Stimulated activated CD8-positive, alpha-beta memory T cell treated with anti-CD3 and anti-CD28 coated beads, Interleukin-12 subunit alpha, Interleukin-12 subunit beta, amount 100 ng/mL, for 24 hours (primary cell): ENCODE results near the gene DLL4.

Experiments used
- DNase-seq: peaks from one replicate; pipeline ENCODE4 v3.0.0-alpha.2; 2020; ENCODE audit errors: extremely low read depth

The DLL4 gene

DNA sequence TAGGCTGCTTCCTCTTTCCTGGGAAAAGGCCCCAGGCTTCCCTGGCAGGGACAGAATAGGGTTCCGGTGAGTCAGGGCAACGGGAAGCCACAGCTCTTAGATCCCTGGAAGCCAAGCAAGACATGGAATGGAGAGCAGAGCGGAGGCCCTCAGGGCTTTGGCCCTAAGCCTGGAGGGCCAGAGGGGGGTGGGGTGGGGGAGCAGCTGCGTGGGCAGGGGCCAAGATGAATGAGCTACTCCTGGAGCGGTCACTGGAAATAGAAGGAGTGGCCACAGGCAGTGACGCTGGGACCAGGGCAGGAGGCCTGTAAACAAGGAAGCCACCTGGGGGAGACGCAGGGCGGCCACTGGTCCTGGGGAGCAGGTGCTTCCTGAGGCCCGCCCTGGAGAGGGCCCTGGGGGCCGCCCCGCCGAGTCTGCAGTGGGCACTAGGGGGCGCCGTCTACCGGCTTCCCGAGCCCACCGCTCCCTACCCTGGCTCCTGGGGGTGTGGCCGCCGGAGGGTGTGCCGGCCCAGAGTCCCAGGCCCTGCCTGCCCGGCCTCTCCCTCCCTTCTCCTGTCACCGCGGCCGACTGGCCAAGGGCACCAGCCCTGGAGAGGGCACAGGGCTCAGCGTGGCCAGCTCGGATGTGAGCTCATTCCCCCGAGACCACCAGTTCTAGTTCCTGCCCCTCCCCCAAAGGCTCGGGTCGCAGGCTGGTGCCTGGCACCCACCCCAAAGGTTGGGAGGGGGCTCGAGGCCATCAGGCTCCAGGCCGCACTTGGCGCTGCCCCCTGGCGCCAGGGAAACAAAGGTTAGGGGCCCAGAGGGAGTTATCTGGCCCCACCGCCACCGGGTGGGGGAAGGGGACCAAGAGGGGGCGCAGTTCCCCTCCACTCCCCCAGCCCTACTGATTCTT lies 22.8 kb upstream of the DLL4 start:
- DNase-seq: peak; percentile 59

GRCh38 chr15:40906991-40907802 lies 21.9 kb upstream of the DLL4 start:
- no peak for DNase-seq

DNA sequence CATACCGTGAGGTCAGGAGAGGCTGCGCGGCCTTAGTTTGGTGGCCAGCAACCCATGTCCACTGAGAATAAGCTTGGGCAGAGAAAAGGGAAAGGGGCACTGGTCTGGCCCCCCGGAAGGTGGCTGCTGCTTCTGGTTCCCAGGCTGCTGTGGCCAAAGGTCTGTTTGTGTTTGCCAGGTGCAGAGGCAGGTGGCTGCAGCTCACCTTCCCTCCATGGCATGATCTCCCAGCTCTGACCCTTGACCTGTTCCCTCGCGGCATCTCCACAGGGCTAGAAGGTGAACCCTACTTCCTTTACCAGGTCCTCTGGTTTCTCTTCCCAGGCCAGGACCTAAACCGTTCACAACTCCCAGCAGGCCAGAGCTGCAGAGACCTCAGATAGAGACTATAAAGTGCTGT lies 21.0 kb upstream of the DLL4 start:
- no peak for DNase-seq

GRCh38 chr15:40909662-40910630 lies 19.2 kb upstream of the DLL4 start:
- DNase-seq: no peak

DNA sequence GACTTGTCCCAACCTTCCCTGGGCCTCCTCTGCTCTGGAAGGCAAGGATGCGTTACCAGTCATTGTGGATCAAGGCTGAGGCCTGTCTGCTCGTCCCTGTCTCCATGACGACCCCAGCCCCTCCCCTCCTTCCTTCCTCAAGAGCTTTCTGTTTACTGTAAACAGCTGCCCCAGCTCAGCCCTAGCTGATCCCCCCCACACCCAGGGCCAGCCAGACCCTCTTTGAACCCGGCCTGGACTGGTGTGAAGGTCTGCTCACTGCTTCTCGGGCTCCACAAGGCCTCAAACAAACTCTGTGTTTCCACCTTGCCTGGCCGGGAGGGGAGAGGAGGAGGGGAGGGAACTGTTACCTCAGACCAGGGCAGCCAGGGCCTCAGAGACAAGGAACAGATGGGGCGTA lies 18.0 kb upstream of the DLL4 start:
- no peak for DNase-seq

GRCh38 chr15:40911693-40912092 lies 17.4 kb upstream of the DLL4 start:
- no peak for DNase-seq

DNA sequence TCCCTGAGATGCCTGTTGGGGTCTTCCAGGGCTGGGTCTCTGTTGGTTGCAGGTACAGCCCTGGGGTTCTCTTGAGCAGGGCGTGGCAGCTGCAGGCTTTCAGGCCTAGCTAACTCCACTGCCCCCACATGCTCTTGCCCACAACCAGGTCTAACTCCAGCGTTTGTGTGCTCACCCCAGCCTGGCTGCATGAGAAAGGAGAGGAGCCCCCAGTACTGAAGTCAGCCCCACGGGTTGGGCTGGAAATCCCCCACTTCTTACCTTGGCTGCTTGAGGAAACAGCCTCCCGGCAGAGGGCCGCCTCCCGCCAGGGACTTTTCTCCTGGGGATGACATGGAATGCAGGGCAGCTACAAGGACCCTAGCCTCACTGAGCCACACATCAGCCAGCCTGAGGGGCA lies 16.7 kb upstream of the DLL4 start:
- DNase-seq: no peak

DNA sequence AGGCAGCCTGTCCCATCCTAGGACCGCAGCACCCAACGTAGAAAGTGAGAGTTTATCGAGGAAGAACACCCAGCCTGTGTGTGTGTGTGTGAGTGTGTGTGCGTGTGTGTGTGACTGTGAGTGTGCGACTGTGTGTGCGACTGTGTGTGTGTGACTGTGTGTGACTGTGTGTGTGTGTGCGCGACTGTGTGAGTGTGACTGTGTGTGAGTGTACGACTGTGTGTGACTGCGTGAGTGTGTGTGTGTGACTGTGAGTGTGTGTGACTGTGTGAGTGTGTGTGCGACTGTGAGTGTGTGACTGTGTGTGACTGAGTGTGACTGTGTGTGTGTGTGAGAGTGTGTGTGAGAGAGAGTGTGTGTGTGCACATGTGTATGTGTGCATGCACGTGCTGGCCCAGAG lies 15.1 kb upstream of the DLL4 start:
- DNase-seq: no peak

DNA sequence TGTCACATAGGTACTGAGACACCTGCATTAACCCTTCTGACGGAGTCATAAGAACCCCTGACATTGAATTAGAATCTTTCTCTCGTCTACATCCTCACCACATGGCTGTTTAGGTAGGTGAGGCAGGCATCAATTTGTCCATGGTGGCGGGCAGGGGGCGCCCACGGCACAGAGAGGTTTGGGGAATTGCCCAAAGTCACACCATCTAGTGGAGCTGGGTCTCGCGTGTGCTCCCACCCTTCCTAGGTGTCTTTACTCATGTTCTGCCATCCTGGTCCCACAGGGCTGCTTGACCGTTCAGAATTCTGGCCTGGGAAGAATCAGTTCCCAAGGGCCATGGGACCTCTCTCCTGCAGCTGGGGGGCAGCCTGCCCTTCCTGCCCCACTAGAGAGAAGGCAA lies 14.7 kb upstream of the DLL4 start:
- no peak for DNase-seq

DNA sequence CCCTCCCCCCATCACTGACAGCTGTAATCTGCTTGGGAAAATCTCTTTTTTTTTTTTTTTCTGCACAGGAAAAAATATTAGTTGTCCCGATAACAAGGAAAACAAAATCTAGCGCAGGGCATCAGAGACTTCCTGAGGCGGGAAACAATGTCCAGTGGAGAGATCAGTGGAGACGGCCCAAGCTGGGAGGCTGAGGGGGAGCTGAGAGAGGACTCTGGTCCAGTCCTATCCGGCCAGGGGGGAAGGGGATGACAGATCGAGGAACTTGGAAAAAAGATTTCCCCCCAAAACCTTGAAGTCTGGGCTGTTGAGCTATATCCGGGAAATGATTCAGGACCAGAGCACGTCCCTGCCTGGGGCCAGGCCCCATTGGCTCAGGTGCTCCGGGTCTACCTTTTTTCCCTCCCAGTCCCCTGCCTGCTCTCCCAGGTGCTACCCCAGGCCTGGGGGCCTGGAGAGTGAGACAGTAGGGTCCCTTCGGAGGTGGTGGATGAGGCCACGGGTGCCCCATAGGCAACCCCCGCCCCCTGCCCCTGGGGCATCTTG lies 14.0 kb upstream of the DLL4 start:
- no peak for DNase-seq

GRCh38 chr15:40915679-40916078 lies 13.5 kb upstream of the DLL4 start:
- DNase-seq: no peak

- no peak for DNase-seq
Observed at GRCh38 chr15:40917585-40917984, 11.6 kb upstream of the DLL4 start.

GRCh38 chr15:40918146-40918798 lies 10.9 kb upstream of the DLL4 start:
- no peak for DNase-seq

DNA sequence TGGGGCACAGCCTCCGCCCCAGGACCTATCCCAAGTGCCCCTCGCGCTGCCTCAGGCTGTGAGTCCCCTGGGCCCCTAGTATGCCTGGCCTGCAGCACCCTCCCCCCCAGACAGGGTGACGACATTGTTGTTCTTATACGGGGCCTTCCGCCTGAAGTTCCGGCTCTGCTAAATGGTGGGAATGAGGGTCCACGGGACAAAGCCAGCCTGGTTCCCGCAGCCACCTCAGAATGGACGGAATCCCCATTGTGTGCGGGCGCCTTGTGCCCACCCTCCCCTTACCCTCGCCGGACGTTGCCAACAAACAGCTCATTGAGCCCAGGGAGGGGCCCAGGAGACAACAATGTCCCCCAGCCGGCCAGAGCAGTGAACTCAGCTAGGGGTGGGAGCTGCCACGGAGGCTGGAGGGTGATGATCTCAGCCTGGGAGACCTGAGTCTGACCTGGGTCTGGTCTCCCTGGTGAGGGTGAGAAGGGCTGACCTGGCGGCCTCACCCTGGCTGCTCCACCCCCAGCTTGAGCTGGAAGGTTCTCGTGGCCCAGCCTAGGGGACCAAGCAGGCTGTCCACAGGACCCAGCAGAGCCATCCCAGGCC lies 10.2 kb upstream of the DLL4 start:
- DNase-seq: no peak

DNA sequence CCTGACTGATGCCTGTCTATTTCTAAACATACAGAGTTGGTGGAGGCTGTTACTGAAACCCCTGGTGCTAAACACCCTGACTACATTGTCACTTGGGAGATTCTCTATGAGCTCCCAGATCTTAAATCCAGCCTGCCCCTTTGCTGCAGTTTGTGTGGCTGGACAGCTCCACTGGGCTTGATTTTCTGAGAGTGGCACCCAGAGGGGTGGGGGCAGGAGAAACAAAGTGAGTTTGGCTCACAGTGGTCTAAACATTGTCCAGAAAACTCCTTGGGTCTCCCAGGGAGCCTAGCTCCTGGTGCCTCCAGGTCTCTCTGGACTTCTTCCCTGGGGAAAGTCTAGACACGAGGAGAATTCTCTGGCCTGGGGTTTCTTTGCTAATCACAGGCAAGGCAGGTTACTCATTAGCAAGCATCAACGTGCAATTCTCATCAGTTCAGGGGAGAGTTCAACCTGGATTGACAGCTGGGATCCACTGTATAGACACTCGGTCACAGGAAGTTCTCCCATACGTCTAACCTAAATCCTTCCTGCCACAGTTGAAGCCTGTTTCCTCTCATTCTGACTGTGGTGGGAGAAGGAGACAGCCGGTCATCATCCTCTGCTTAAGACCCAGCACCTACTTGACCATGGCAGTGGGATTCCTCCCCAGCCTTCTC lies 7.1 kb upstream of the DLL4 start:
- no peak for DNase-seq

DNA sequence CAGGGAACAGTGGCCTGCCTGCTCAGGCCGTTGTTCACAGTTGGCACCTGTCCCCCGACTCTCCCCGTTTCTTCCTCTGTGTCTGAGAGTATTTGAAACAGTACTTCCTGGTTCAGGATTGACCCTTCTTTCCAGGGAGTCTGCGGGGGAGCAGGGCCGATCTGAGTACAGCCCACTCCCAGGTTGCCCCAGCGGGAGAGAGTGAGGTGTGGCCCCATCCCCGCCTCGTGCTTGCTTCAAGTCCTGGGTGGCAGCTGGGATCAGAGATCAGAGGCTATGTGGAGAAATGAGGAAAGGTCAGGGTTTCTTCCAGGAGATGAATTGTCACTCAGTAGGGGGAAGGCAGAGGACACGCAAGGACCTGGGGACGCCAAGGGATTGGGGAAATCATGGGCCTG lies 6.5 kb upstream of the DLL4 start:
- no peak for DNase-seq

DNA sequence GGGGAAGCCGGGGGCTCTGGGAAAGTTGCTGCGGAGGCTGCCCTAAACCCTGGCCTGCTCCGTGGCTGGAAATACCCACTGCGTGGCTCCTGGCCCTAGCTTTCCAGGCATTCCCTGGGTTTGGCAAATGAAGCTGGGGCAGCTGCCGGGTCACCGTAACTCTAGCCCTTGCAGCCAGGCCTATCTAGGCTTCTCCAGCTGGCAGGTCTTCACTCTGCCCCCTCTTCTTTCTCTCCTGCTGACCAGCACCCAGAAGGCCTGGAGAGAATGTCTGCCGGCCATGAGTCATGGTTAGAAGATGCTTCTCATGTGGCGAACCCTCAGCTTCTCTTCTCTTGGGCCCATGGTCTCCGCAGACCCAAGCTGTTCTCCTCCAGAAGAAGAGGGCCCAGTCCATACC lies 5.6 kb upstream of the DLL4 start:
- no peak for DNase-seq

- no peak for DNase-seq
Observed at GRCh38 chr15:40925495-40925862, 3.7 kb upstream of the DLL4 start.

DNA sequence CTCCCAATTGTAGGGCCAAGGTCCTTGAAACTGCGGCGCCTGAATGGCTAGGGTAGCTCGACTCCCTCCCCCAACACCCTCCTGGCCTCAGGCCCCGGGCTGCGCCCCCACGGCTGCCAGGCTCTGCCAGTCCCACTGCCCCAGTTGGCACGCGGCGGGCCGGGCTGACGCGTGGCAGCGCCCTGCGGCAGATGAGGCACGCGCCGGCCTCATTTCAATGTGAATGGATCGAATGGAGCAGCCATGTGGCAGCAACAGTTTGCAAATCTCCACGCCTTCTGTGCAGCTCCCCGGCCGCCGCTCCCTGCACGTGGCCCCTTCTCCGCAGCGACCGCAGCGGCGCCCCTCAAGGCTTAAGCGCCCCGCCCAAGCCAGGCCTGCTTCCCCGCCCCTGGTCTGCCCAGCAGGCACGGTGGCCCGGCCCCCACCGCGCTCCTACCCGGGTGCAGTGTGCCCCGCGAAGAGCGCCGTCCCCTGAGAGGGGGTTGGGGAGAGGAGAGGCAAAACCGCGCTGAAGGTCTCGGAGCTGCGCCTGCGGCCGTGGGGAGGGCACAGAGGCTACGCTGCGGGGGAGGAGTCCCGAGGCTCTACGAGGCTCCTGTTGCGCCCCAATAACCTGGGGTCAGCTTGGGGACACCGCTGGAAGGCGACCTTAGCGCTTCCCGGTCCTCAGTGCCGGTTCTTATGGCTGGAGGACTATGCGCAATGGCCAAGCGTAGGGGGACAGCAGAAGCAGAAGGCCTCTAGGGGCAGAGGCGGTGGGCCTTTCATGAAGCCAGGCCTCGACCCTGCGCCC lies 3.1 kb upstream of the DLL4 start:
- no peak for DNase-seq
